GM12878 (cell line): ENCODE results near the gene FAM118B. TPM values are rescaled to one million over a fixed set of nuclear protein-coding genes. Genes with fewer than 3 reads are reported as not detected.

ENCODE experiments used
- ATAC-seq: fragments of 200-7000 bp; cut with Tn5 transposase; 3 replicates; pipeline ENCODE4 v1.9.1; 2020; ENCODE audit warnings: mild to moderate bottlenecking, moderate library complexity
- BruUV-seq: library from RNA; stranded (reverse); fragments of 400-500 nt; replicated peaks from 2 replicates; lab custom pipeline; 2021; lab: Mats Ljungman, UMichigan
- CTCF ChIA-PET: fragments of 300-600 bp; sonication (Branson Sonifier 250); formaldehyde crosslinking; extraction: SDS; loops from one replicate; lab custom pipeline; 2021; ENCODE audit warnings: inconsistent platforms; lab: Yijun Ruan, JAX
- POLR2A ChIA-PET: fragments of 350-600 bp; formaldehyde crosslinking; extraction: SDS; loops from one replicate; lab custom pipeline; 2021; ENCODE audit warnings: inconsistent platforms; lab: Charles Lee
- RAD21 ChIA-PET: fragments of 300-600 bp; sonication (Branson Sonifier 250); formaldehyde crosslinking; loops from one replicate; lab custom pipeline; 2023; ENCODE audit warnings: antibody characterized with exemption; ENCODE audit not compliant: unreplicated experiment; lab: Charles Lee
- SMC1A ChIA-PET: fragments of 300-600 bp; sonication (Branson Sonifier 250); formaldehyde crosslinking; loops from one replicate; lab custom pipeline; 2023; ENCODE audit not compliant: unreplicated experiment, uncharacterized antibody; lab: Charles Lee
- DNase-seq: peaks from one replicate; pipeline ENCODE4 v3.0.0-alpha.2; 2011; ENCODE audit warnings: low read depth, low spot score
- FAIRE-seq: peaks from 3 replicates; lab custom pipeline; 2011; peaks lifted over from hg19 to GRCh38; lab: Jason Lieb, UNC
- H2AFZ ChIP-seq: 2 replicates; pipeline ENCODE4 v1.6.0; 2011; ENCODE audit warnings: low read depth, low read length, control low read depth; ENCODE audit not compliant: control insufficient read depth
- H3K27ac ChIP-seq: 2 replicates; pipeline ENCODE4 v1.5.1; 2011; ENCODE audit warnings: control low read depth; ENCODE audit not compliant: control insufficient read depth, insufficient read depth
- H3K27me3 ChIP-seq, 2 experiments: replicated peaks in 1 of 2; 2 replicates each; pipeline versions ENCODE4 v1.6.0 to v1.6.1; 2011; ENCODE audit warnings: low read length in 1 of 2; ENCODE audit not compliant: control insufficient read depth in 2 of 2, insufficient read depth in 2 of 2
- H3K36me3 ChIP-seq, 2 experiments: 2 replicates each; pipeline ENCODE4 v1.5.1; 2011; ENCODE audit warnings: low read length in 1 of 2; ENCODE audit not compliant: control insufficient read depth in 2 of 2, insufficient read depth in 2 of 2
- H3K4me1 ChIP-seq: 2 replicates; pipeline ENCODE4 v1.6.1; 2011; ENCODE audit warnings: mild to moderate bottlenecking, low read length, moderate library complexity, mixed read lengths; ENCODE audit not compliant: control insufficient read depth, insufficient read depth
- H3K4me2 ChIP-seq: 2 replicates; pipeline ENCODE4 v1.6.0; 2011; ENCODE audit warnings: control low read depth; ENCODE audit not compliant: control insufficient read depth, insufficient read depth
- H3K4me3 ChIP-seq: fragments of 200-600 bp; sonication (generic); 2 replicates; pipeline ENCODE4 v1.5.1; 2016
- H3K79me2 ChIP-seq: 2 replicates; pipeline ENCODE4 v1.6.0; 2011; ENCODE audit warnings: low read length; ENCODE audit not compliant: control insufficient read depth, insufficient read depth
- H3K9ac ChIP-seq: 2 replicates; pipeline ENCODE4 v1.8.0; 2011; ENCODE audit warnings: low read length, control low read depth, mixed read lengths; ENCODE audit not compliant: control insufficient read depth, insufficient read depth
- H3K9me3 ChIP-seq: replicated peaks from 3 replicates; pipeline ENCODE4 v1.5.1; 2011; ENCODE audit warnings: mild to moderate bottlenecking, low read length; ENCODE audit not compliant: control insufficient read depth, insufficient read depth
- H4K20me1 ChIP-seq: 2 replicates; pipeline ENCODE4 v1.6.0; 2011; ENCODE audit not compliant: control insufficient read depth, insufficient read depth
- ATF7 ChIP-seq: fragments of 450-650 bp; IDR thresholded peaks from 2 replicates; pipeline ENCODE4 v1.6.1; 2016; ENCODE audit warnings: low read depth, mild to moderate bottlenecking
- HCFC1 ChIP-seq: fragments of 150-350 bp; IDR thresholded peaks from 2 replicates; pipeline ENCODE4 v1.6.1; 2014; ENCODE audit warnings: low read length
- HDAC2 ChIP-seq: fragments of 200-600 bp; sonication (generic); IDR thresholded peaks from 2 replicates; pipeline ENCODE4 v1.6.1; 2017
- KDM1A ChIP-seq: fragments of 200-600 bp; sonication (generic); IDR thresholded peaks from 2 replicates; pipeline ENCODE4 v1.6.1; 2016; ENCODE audit warnings: borderline replicate concordance
- SMAD5 ChIP-seq: IDR thresholded peaks from 2 replicates; pipeline ENCODE4 v1.6.1; 2016; ENCODE audit warnings: antibody characterized with exemption, low read depth
- SREBF2 ChIP-seq: IDR thresholded peaks from 2 replicates; pipeline ENCODE4 v1.6.1; 2012; ENCODE audit warnings: mild to moderate bottlenecking, low read length
- TCF12 ChIP-seq: IDR thresholded peaks from 2 replicates; pipeline ENCODE4 v1.6.1; 2011; ENCODE audit warnings: low read depth, mild to moderate bottlenecking, low read length
- YBX1 ChIP-seq: fragments of 450-650 bp; IDR thresholded peaks from 2 replicates; pipeline ENCODE4 v1.6.1; 2016; ENCODE audit warnings: antibody characterized with exemption
- ZBTB40 ChIP-seq: fragments of 450-650 bp; IDR thresholded peaks from 2 replicates; pipeline ENCODE4 v1.6.1; 2016; ENCODE audit warnings: mild to moderate bottlenecking, moderate library complexity, borderline replicate concordance
- ZNF384 ChIP-seq: IDR thresholded peaks from 2 replicates; pipeline ENCODE4 v1.6.1; 2012; ENCODE audit warnings: low read depth, mild to moderate bottlenecking, low read length, improper control_type of control experiment, borderline replicate concordance
- ZNF687 ChIP-seq: fragments of 450-650 bp; IDR thresholded peaks from 2 replicates; pipeline ENCODE4 v1.6.1; 2017; ENCODE audit warnings: mild to moderate bottlenecking, moderate library complexity
- WGBS: methylation state at CpG from one replicate; pipeline ENCODE4 v1.1.6; 2016; ENCODE audit warnings: low lambda C conversion rate; ENCODE audit not compliant: insufficient replicate concordance, insufficient coverage; ENCODE audit errors: missing lambda C conversion rate; 5-methylcytosine and 5-hydroxymethylcytosine counted together
- in situ Hi-C: fragments of 300-500 bp; cut with MboI; formaldehyde crosslinking; loops from 9 replicates; pipeline ENCODE4 v1.14.3; 2018; ENCODE audit warnings: mixed read lengths
- intact Hi-C: fragments of 100-400 bp; cut with micrococcal nuclease; formaldehyde crosslinking; loops from one replicate; pipeline ENCODE4 v1.14.2; 2022; ENCODE audit not compliant: unreplicated experiment
- polyA plus RNA-seq, 11 experiments: library from polyadenylated mRNA; depleted of rRNA in 4 of 11; unstranded in 6 of 11; stranded (reverse) in 5 of 11; fragments of >200 nt; fragmentation: Nextera tagmentation in 4 of 11; fragmentation: Illumina TruSeq in 1 of 11; extraction: Ambion mirVana in 4 of 11; extraction: Trizol in 1 of 11; gene quantifications; 1 replicate in 1 of 11; 2 replicates in 10 of 11; pipeline versions ENCODE4 v1.2.1 to v1.2.3, GENCODE V29; 2011 to 2016; ENCODE audit warnings: inconsistent platforms in 2 of 11, missing spikeins in 2 of 11, low read depth in 1 of 11
- total RNA-seq, 4 experiments: library from RNA; depleted of rRNA in 3 of 4; stranded (reverse); fragments of >200 nt in 3 of 4; fragmentation: Illumina TruSeq in 1 of 4; extraction: Trizol in 1 of 4; gene quantifications; 2 replicates each; pipeline versions ENCODE4 v1.2.1 to v1.2.3, GENCODE V29; 2013 to 2021

FAM118B gene
- total and polyA plus RNA-seq, 10 of the 15 experiments (the other 5 are each of a cell fraction or from before 2014, with no cell fraction given) = 12.8 to 29.7 (median 16.5) TPM

GRCh38 chr11:126217491-126217890 is 5.9 kb downstream of the FAM118B start (continued):
- no peak for TF ChIP-seq ZNF687
- TF ChIP-seq HCFC1 = no peak
- TF ChIP-seq ZNF384 = no peak

- no peak for FAIRE-seq
- Histone ChIP-seq H3K4me1 (peaks cover 5% of the 10 kb centered on the region), H4K20me1 (no peaks in the 10 kb centered on the region), H3K4me2 (no peak overlapping the region), H2AFZ (no peak overlapping the region), H3K79me2 (peaks cover 8% of the 10 kb centered on the region), H3K9ac (no peak overlapping the region), H3K27me3 (no peaks in the 10 kb centered on the region), H3K9me3 (no peaks in the 10 kb centered on the region), H3K4me3 (no peak overlapping the region), H3K27ac (no peak overlapping the region), H3K36me3 (no peaks in the 10 kb centered on the region; a peak in 1 of 4 replicates)
- DNase-seq = no peak
- BruUV-seq = no TSS peak
- SMC1A ChIA-PET = interaction anchor here (1.5 to 2.9 kb wide), 2 partner anchors 8 to 11 kb away, joined by 5 to 10 read pairs; partner anchors contain the start of genes FAM118B and RPUSD4
- in situ Hi-C loops = no loop called here
- intact Hi-C loops = no loop called here
- WGBS = 75% methylated on average over 4 of the region's 4 CpGs
- RAD21 ChIA-PET = interaction anchor here (1.0 kb wide), 1 partner anchor 26 kb away, joined by 3 read pairs; no protein-coding TSS in a partner anchor
- POLR2A ChIA-PET = interaction anchor here (0.6 kb wide), 2 partner anchors 20 to 32 kb away, joined by 3 read pairs; no protein-coding TSS in a partner anchor
- no peak for ATAC-seq
- TF ChIP-seq SMAD5 = no peak
- no peak for TF ChIP-seq ATF7
- no peak for TF ChIP-seq SREBF2
- TF ChIP-seq YBX1 = no peak
- TF ChIP-seq HDAC2 = no peak
- no peak for TF ChIP-seq KDM1A
- no peak for TF ChIP-seq ZBTB40
- TF ChIP-seq TCF12 = no peak
- CTCF ChIA-PET = no interaction called here
Measured at GRCh38 chr11:126219547-126219946, 8.0 kb downstream of the FAM118B start.
